ENCODE data around the gene ZNF574. TPM values are rescaled to one million over a fixed set of nuclear protein-coding genes. Genes with fewer than 3 reads are reported as not detected.

ZNF574 gene
- total and polyA plus RNA-seq, 2 donors (not counting 3 experiments of a cell fraction or from before 2014, with no cell fraction given), result 13.6 to 15.3 TPM

DNA sequence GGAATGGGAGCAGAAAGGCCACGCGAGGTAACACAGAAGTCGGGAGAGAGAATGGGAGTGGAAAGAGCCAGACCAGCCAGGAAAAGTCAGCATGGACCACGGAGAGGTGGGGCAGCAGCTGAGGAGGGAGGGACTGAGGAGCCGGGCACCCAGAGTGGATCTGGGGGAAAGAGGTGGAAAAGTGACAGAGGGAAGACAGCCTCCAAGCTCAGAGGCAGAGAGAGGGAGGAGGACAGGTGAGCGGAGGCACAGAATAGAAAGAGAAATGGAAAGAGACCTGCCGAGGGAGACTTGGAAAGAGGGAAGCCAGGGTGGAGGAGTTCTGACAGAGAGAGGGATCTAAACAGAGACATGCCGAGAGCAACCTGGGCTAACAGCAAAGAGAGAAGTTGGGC, 7.6 kb upstream of the ZNF574 start:
- Histone ChIP-seq H3K36me3 (ENCODE audit: control insufficient read depth in 2 of 2, extremely low read depth in 1 of 2, insufficient read depth in 2 of 2, low read length in 2 of 2) (no peaks in the 10 kb centered on the region), H3K4me2 (ENCODE audit: insufficient read depth, low read length) (no peak overlapping the region), H2AFZ (ENCODE audit: low read depth, low read length) (no peak overlapping the region), H3K79me2 (ENCODE audit: control insufficient read depth, insufficient read depth, low read length) (no peaks in the 10 kb centered on the region), H3K27ac (ENCODE audit: insufficient read depth, low read depth, low read length) (no peak overlapping the region), H3K9me1 (replicated peaks; ENCODE audit: control insufficient read depth, extremely low read depth, insufficient read depth, low read length) (no peaks in the 10 kb centered on the region), H3K4me3 (replicated peaks in 1 of 3; ENCODE audit: insufficient read depth in 1 of 3, low read depth in 1 of 3, low read length in 3 of 3) (no peak overlapping the region), H3K9ac (replicated peaks; ENCODE audit: extremely low read depth, insufficient read depth, low read length) (no peak overlapping the region), H3K27me3 (ENCODE audit: control insufficient read depth in 2 of 2, insufficient read depth in 2 of 2, low read length in 2 of 2) (peaks cover 29 to 31% of the 10 kb centered on the region in 2 experiments), H3K9me3 (replicated peaks; ENCODE audit: control insufficient read depth, insufficient read depth, low read length) (no peaks in the 10 kb centered on the region), H4K20me1 (replicated peaks; ENCODE audit: control insufficient read depth, extremely low read depth, insufficient read depth, low read length) (no peaks in the 10 kb centered on the region), H3K4me1 (ENCODE audit: control insufficient read depth, extremely low read depth, insufficient read depth, low read length) (no peaks in the 10 kb centered on the region)
- ChIA-PET POLR2A (no interaction called here), CTCF (interaction anchor here (1.0 kb wide), 1 partner anchor 33 kb away, joined by 3 read pairs; no protein-coding TSS in a partner anchor)
- BruUV-seq (replicated peaks), result no TSS peak
- TF ChIP-seq FOS (IDR thresholded peaks at IDR 0.05; ENCODE audit: borderline replicate concordance, insufficient read depth, low read length) (no peak), MYC (IDR thresholded peaks at IDR 0.05; ENCODE audit: low read depth, low read length) (no peak), EZH2 (IDR thresholded peaks at IDR 0.05; ENCODE audit: borderline replicate concordance, low read depth, low read length, severe bottlenecking) (no peak), JUN (IDR thresholded peaks at IDR 0.05; ENCODE audit: borderline replicate concordance, insufficient read depth, insufficient read length, low read depth) (no peak), GATA2 (IDR thresholded peaks at IDR 0.05; ENCODE audit: insufficient read depth, insufficient read length, low read depth, low read length) (no peak), POLR2AphosphoS5 (IDR thresholded peaks at IDR 0.05; ENCODE audit: insufficient read depth, low read depth, low read length) (no peak), POLR2A (IDR thresholded peaks at IDR 0.05; ENCODE audit: low read depth, low read length) (no peak)
- TF ChIP-seq, protein P1, sequence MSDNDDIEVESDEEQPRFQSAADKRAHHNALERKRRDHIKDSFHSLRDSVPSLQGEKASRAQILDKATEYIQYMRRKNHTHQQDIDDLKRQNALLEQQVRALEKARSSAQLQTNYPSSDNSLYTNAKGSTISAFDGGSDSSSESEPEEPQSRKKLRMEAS (IDR thresholded peaks at IDR 0.05; ENCODE audit: insufficient read depth, insufficient read length), result no peak
- TF ChIP-seq, protein P2, sequence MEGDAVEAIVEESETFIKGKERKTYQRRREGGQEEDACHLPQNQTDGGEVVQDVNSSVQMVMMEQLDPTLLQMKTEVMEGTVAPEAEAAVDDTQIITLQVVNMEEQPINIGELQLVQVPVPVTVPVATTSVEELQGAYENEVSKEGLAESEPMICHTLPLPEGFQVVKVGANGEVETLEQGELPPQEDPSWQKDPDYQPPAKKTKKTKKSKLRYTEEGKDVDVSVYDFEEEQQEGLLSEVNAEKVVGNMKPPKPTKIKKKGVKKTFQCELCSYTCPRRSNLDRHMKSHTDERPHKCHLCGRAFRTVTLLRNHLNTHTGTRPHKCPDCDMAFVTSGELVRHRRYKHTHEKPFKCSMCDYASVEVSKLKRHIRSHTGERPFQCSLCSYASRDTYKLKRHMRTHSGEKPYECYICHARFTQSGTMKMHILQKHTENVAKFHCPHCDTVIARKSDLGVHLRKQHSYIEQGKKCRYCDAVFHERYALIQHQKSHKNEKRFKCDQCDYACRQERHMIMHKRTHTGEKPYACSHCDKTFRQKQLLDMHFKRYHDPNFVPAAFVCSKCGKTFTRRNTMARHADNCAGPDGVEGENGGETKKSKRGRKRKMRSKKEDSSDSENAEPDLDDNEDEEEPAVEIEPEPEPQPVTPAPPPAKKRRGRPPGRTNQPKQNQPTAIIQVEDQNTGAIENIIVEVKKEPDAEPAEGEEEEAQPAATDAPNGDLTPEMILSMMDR (IDR thresholded peaks at IDR 0.05; ENCODE audit: extremely low read depth in 1 of 2, insufficient read depth in 1 of 2, low read depth in 1 of 2, low read length in 2 of 2), result no peak
- FAIRE-seq, result no peak
- intact Hi-C loops (cut with micrococcal nuclease) (no loop called here), dilution Hi-C loops (cut with MboI; ENCODE audit: extremely low pct_ligation_motif_present, low sequenced_read_pairs) (no loop called here)
- DNase-seq (ENCODE audit: low read depth, low spot score), result no peak

Measured in endothelial cell of umbilical vein (primary cell).